Measurements from ENCODE around the gene LIMK2.
A peak's percentile ranks its signal among the peaks of the same experiment; 100 is the strongest.
"Not testable (repeated sequence)": the region's sequence is repeated elsewhere in the genome, so short reads cannot be mapped to it uniquely, and the experiment has no call there.

The LIMK2 gene

DNA sequence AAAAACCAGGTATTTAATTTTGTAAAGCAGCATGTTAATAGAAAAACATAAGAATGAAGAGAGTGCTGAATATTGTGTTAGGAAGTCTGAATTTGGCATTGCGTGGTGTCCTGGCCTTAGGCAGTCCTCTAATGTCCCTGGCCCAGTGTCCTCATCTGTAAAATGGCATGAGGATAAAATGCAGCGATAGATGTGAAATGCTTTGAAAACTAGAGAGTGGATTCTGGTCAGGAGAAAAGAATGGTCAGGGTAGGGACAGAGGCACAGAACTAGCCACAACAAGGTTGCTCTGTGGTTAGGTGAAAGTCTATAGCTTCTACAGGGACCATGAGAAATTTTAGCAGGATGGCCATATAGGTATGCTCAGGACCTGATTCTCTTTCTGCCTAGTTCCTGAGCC is 33.2 kb upstream of the LIMK2 start:
- H3K4me3 ChIP-seq (ENCODE audit: control insufficient read depth, low read depth, low read length) = no peak overlapping the region
- TF ChIP-seq, protein P1, sequence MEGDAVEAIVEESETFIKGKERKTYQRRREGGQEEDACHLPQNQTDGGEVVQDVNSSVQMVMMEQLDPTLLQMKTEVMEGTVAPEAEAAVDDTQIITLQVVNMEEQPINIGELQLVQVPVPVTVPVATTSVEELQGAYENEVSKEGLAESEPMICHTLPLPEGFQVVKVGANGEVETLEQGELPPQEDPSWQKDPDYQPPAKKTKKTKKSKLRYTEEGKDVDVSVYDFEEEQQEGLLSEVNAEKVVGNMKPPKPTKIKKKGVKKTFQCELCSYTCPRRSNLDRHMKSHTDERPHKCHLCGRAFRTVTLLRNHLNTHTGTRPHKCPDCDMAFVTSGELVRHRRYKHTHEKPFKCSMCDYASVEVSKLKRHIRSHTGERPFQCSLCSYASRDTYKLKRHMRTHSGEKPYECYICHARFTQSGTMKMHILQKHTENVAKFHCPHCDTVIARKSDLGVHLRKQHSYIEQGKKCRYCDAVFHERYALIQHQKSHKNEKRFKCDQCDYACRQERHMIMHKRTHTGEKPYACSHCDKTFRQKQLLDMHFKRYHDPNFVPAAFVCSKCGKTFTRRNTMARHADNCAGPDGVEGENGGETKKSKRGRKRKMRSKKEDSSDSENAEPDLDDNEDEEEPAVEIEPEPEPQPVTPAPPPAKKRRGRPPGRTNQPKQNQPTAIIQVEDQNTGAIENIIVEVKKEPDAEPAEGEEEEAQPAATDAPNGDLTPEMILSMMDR (conservative IDR thresholded peaks at IDR 0.05; ENCODE audit: control insufficient read depth, insufficient read depth, low read depth, low read length) = no peak

DNA sequence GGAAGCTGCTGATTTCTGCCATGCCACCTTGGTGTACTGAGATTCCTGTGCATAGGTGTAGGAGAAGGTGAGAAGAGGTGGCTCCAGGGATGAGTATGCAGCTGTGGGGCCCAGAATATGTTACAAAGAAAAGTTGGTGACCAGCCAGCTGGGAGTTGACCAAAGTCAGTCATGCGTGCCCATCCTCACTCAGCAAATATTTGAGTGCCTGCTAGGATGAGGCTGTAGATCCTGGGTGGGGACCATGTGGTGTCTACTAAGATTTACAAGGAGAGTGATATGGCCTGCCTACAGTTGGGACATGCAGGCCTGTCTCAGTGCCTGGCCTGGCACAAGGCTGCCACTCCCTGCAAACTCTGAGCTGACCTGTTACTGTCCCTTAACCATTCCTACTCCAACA is 32.8 kb upstream of the LIMK2 start:
- TF ChIP-seq, protein P1 (conservative IDR thresholded peaks at IDR 0.05; ENCODE audit: control insufficient read depth, insufficient read depth, low read depth, low read length) = no peak
- DNase-seq (ENCODE audit: low read depth) = peak; percentile 32
- H3K4me3 ChIP-seq (ENCODE audit: control insufficient read depth, low read depth, low read length) = no peak overlapping the region

More for the DNA sequence above, 33.2 kb upstream of the LIMK2 start:
- no peak for DNase-seq (ENCODE audit: low read depth)

DNA sequence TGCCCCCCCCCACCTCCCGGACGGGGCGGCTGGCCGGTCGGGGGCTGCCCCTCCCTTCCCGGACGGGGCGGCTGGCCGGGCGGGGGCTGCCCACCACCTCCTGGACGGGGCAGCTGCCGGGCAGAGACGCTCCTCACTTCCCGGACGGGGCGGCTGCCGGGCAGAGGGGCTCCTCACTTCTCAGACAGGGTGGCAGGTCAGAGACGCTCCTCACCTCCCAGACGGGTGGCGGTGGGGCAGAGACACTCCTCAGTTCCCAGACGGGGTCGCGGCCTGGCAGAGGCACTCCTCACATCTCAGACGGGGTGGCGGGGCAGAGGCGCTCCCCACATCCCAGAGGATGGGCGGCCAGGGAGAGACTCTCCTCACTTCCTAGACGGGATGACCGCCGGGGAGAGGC is 28.1 kb upstream of the LIMK2 start:
- TF ChIP-seq, protein P1 (conservative IDR thresholded peaks at IDR 0.05; ENCODE audit: control insufficient read depth, insufficient read depth, low read depth, low read length) = no peak
- DNase-seq (ENCODE audit: low read depth) = no peak

DNA sequence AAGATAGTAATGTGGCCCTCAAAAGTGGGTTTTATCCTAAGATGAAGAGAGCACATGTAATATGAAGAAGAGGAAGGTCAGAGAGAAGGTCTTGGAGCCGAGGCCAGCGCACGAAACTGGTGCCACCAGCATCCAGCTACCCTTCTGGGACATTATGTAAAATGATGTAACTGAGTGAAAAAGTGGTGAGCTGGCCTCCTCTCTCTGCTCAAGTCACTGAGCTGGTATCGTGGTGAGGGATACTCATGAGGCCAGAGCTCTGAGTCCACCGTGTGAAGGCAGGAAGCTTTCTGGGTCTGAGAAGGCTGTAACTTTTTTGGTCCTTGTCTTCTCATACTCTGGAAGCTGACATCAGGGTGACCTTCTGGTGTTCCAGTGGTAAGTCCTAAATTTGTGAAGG is 27.0 kb upstream of the LIMK2 start:
- no peak overlapping the region for H3K4me3 ChIP-seq (ENCODE audit: control insufficient read depth, low read depth, low read length)
- TF ChIP-seq, protein P1 (conservative IDR thresholded peaks at IDR 0.05; ENCODE audit: control insufficient read depth, insufficient read depth, low read depth, low read length) = no peak
- DNase-seq (ENCODE audit: low read depth) = peak; percentile 30

More for the DNA sequence above, 28.1 kb upstream of the LIMK2 start:
- H3K4me3 ChIP-seq (ENCODE audit: control insufficient read depth, low read depth, low read length) = no peak overlapping the region

DNA sequence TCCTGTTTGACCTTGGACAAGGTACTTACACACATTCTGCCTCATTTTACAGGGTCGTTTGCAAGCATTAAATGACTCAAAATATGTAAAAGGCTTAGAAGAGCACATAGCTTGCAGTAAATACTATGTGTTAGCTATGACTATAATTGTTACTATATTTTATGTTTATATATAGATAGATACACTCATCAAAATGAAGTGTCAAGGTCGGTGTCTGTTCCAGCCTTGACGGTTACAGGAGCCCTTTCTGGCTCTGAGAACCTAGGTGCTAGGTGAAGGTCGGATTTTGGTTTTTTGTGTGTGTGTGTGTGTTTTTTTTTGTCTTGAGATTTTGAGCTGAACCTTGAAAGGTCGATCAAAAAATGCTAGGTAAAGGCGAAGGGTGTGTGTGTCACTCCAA is 24.5 kb upstream of the LIMK2 start:
- H3K4me3 ChIP-seq (ENCODE audit: control insufficient read depth, low read depth, low read length) = no peak overlapping the region
- TF ChIP-seq, protein P1 (conservative IDR thresholded peaks at IDR 0.05; ENCODE audit: control insufficient read depth, insufficient read depth, low read depth, low read length) = no peak
- no peak for DNase-seq (ENCODE audit: low read depth)

DNA sequence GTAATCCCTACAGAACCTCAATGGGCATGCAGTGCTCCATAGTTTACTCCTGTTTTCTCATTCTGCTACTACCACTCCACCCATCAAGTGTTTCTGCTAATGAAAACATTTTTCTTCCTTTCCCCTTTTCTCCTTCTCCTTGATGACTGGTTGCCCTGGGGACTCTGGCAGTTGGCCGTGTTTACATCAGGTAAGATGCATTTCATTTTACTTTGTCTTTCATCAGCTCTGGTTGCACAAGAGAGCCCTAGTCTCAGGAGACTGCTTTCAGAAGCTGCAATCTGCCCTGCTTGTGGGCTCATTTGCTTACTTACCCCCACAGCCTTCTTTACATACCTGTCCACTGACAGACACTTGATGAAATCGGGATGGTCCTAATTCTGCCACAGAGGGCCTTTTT is 19.6 kb upstream of the LIMK2 start:
- DNase-seq (ENCODE audit: low read depth) = peak; percentile 50
- no peak overlapping the region for H3K4me3 ChIP-seq (ENCODE audit: control insufficient read depth, low read depth, low read length)
- TF ChIP-seq, protein P1 (conservative IDR thresholded peaks at IDR 0.05; ENCODE audit: control insufficient read depth, insufficient read depth, low read depth, low read length) = no peak

DNA sequence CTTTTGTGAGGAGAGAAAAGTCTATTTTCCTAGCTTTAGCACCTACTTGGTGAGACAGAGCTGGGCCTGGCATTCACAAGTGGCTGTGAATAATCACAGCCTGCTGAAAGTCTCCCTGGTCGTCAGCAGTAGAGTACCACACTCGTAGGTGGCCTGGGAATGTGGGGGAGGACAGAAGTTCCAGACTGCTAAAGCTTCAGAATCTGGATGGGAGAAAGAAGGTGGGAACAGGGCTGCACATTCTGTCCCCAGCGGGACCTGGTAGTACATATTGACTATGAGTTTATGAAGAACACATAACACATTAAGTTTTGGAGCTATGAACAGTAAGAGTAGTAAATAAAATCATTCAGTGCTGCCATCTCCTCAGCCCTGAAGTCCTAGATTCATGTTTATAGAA is 19.0 kb upstream of the LIMK2 start:
- TF ChIP-seq, protein P1 (conservative IDR thresholded peaks at IDR 0.05; ENCODE audit: control insufficient read depth, insufficient read depth, low read depth, low read length) = no peak
- DNase-seq (ENCODE audit: low read depth) = no peak
- no peak overlapping the region for H3K4me3 ChIP-seq (ENCODE audit: control insufficient read depth, low read depth, low read length)

DNA sequence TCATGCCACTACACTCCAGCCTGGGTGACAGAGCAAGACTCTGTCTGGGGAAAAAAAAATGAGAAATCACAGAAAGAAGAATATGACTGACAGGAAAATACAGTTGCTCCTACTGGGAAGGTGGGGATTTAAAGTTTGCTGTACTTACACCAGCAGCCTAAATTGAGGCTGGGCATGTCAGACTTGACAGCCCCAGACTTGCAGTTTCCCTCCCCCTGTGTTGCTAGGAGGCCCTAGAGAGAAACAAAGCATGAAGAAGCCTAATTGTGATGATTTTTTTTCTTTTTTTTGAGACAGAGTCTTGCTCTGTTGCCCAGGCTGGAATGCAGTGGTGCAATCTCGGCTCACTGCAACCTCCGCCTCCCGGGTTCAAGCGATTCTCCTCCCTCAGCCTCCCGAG is 17.4 kb upstream of the LIMK2 start:
- not testable (repeated sequence) for H3K4me3 ChIP-seq (ENCODE audit: control insufficient read depth, low read depth, low read length); DNase-seq (ENCODE audit: low read depth)

All from fibroblast of mammary gland (primary cell).